Measurements from ENCODE around the gene CAMK1D.

DNA sequence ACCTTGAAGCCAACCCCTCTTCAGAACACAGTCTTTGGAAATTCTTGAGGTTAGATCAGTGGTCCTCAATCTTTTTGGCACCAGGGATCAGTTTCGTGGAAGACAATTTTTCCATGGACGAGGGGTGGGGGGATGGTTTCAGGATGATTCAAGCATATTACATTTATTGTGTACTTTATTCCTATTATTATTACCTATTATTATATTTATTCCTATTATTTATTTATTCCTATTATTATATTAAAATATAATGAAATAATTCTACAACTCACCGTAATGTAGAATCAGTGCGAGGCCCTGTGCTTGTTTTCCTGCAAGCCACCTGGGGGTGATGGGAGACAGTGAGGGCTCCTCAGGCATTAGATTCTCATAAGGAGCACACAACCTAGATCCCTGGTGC is 17.9 kb downstream of the CAMK1D start:
- TF ChIP-seq CTCF (IDR thresholded peaks at IDR 0.05; ENCODE audit: borderline replicate concordance, extremely low read depth, low read length, poor library complexity, severe bottlenecking) = no peak
- no peak for TF ChIP-seq EZH2 (IDR thresholded peaks at IDR 0.05; ENCODE audit: borderline replicate concordance, low read depth, low read length, severe bottlenecking)

Data from DND-41 (cell line).